ENCODE data around the gene PRKCB.
"Not testable (repeated sequence)": the region's sequence is repeated elsewhere in the genome, so short reads cannot be mapped to it uniquely, and the experiment has no call there.

PRKCB gene

GRCh38 chr16:24010440-24011089 is 174.8 kb downstream of the PRKCB start:
- peak; percentile 88 for DNase-seq

- no peak for DNase-seq
Observed at GRCh38 chr16:24011237-24011636, 175.5 kb downstream of the PRKCB start.

DNA sequence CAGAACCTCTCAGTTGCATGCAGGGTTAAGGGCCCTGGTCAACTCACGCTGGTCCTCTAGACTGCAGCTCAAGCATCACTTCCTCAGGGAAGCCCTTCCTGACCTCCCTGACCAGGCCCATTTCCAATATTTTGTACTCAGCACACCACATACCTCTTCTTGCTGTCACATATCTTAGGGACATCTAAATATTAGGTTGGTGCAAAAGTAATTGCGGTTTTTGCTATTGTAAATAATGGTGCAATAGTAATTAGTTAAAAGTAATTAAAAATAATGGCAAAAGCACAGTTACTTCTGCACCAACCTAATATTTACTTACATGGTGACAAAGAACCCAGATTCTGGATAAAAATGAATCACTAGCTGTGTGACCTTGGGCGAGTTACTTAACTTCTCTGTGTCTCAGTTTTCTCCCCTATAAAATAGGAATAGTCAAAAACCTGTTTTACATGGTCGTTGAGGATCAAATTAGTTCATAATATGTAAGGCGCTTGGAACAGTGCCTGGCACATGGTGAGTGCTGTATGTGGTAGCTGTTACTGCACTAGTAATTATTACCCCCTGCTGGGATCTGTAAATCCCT is 177.4 kb downstream of the PRKCB start:
- no peak for DNase-seq

DNA sequence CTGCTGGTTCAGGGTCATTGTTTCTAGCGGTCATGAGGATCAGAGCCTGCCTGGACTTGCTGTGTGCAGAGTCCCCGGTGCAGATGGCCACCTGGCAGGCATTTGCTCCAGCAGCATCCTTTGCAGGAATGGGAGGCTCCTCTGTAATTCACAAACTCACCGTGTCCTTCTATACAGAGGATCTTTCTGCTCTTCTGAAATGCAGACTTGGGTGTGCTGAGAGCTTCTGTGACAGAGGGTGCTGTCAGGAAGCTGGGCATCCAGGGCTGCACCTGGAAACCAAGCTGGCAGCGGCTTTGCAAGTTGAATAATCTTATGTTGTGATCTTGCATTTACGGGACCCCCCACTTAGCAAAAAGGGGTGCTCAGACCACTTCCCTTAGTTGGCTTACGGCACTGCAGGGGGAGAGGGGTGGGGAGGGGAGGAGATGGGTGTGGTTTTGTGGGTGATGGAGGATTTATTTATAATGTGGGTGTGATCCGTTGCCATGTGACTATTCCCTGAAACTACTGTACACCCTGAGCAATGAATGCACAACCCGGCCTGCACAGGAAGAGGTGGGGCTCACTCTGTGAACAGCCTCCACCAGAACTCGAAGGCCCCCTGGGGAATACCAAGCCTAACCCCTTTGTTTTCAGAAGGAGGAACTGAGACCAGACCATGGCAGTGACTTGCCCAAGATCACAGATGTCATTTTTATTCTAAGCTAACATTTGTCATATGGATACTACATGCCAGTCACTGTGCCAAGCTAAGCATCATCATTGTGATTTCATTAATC is 178.3 kb downstream of the PRKCB start:
- DNase-seq, result peak; percentile 56

- DNase-seq, result not testable (repeated sequence)
Observed at GRCh38 chr16:24014955-24015354, 179.2 kb downstream of the PRKCB start.

DNA sequence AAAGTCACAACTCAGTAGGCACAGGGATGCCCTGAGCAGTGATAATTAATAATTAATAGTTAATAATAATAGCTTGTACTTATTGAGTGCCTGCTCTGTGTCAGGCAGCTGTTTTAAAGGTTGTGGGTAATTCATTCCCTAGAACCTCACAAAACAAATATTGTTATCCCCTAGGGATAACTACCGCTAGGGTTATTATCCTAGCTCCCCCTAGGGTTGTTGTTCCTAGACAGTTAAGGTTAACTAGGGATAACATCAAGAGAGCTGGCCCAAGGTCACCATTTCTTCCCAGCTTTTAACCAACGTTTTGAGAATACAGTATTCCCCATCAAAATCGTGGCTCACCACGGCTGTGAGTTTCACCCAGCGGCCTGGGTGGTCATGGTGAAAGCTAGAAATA is 180.1 kb downstream of the PRKCB start:
- no peak for DNase-seq

DNA sequence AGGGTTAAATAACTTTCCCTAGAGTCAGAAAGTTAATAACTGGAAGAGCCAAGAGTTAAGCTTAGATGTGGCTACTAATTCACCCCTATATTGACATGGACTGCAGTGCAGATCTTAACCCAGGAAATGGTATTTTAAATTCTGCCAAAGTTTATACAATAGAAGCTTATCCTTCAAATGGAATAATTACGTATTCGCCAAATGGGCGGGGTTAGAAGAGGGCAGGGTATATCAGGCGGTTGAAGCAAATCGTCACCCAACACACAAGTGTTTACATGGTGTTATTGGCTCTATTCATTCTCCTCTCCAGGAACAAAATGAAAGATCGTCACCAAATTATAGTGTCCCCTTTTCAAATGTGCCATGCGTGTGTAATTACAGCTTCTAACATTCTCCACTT is 182.7 kb downstream of the PRKCB start:
- no peak for DNase-seq

DNA sequence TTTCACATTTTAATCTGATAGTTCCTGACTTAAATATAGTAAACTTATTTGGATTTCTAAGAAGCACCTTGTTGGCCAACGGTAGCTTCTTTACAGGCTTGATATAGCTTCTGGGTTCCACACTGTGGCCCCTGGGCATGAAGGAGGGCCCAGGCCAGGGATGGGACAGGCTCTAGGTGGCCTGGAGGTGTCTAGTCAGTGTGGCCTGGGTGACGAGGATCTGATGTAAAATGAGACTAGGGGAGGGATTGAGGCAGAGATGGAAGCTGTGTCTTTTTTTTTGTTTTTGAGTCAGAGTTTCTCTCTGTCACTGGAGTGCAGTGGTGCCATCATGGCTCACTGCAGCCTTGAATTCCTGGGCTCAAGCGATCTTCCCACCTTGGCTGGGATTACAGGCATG is 187.0 kb downstream of the PRKCB start:
- DNase-seq, result no peak

GRCh38 chr16:24023621-24024020 is 187.8 kb downstream of the PRKCB start:
- no peak for DNase-seq

DNA sequence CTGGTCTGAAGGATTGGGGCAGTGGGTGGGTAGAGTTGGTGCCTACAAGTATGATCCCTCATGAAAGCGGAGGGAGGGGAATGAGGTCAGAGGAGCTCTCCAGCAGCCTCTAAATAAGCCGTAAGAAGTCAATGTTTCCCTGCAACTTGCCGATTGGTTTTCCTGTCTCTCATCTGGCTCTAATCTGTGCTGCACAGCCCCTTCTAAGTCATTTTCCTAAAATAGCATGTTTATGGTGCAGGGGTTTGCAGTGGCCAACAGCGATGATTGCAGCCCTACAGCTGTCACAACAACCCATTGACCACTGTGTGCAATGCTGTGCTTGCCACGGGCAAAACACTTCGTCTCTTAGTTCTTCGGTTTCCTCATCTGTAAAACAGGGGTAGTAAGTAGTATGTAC is 189.2 kb downstream of the PRKCB start:
- no peak for DNase-seq

- DNase-seq, result no peak
Observed at GRCh38 chr16:24027466-24027865, 191.7 kb downstream of the PRKCB start.

DNA sequence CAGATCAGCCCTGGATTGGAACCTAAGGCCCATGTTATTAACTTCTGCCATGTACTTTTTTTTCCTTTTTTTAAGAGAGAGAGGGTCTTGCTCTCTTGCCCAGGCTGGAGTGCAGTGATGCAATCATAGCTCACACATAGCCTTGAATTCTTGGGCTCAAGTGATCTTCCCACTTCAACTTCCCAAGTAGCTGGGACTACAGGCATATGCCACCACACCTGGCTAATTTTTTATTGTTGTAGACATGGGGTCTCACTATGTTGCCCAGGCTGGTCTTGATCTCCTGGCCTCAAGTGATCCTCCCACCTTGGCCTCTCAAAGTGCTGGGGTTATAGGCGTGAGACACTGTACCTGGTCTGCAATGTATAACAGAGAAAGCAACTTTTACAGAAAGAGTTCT is 194.1 kb downstream of the PRKCB start:
- not testable (repeated sequence) for DNase-seq

DNA sequence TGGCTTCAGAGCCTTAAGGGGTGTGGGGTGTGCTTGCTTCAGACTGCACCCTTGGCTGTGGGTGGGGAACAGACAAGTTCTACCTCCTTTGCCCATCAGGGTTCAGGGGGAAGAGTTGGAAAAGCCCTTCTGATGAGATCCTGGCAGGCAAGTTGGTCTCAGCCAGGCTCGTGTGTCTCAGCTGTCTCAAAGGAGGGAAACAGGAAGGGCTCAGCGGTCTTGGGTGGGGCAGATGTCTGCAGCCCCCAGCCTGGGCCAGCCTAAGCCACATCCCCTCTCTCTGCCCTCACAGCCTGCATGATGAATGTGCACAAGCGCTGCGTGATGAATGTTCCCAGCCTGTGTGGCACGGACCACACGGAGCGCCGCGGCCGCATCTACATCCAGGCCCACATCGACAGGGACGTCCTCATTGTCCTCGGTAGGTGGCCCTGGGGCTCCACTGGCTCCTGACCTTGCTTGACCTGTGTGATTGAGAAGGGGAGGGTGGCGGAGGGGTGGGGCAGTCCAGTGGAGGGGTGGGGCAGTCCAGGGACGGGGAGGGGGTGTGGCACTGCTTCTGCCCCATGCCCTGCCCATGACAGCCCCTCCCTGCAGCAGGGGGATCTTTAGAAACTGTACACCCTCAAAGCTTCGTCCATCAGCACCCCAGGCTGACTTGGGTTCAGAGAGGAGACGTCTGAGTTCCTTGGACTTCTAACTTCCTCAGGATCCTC is 199.5 kb downstream of the PRKCB start:
- no peak for DNase-seq

DNA sequence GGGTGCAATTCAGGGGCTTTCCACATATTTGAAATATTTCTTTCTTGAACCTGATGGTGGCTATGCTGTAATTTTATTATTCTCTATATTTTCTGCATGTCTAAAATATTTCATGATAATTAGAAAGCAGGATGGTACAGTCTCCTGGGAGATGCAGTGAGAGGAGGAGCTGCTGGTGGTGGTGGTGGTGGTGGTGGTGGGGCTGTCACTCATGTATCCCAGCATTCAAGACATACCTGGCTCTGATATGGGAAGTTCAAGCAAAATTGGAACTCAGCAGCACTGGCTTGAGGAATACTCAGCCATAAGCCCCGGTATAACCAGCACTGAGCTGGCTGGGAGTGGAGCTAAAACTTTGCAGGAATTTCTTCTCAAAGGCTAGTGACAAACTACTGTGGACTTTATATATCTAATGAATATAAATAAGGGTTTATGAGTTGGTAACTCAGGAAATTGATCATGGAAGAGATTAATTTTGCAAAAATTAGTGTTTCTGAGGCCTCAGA is 200.3 kb downstream of the PRKCB start:
- DNase-seq, result no peak

DNA sequence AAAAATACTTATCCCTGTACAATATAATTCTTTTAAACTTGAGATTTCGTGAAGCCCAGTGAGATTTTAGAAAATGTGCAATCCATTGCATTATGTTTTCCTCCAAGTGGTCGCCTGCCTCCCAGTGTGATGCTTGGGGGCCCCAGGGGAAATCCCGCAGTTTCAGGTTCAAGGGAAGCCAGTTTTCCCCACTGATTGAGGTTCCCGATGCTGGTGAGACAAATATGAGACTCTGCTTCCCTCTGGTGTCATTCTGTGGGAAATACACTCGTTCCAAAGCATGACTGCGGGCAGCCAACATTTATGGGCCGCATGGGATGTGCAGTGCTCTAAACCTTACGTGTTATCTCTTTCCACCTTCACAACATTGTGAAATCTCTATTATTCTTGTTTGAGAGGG is 200.8 kb downstream of the PRKCB start:
- peak; percentile 36 for DNase-seq

GRCh38 chr16:24037335-24037734 is 201.6 kb downstream of the PRKCB start:
- DNase-seq, result no peak

DNA sequence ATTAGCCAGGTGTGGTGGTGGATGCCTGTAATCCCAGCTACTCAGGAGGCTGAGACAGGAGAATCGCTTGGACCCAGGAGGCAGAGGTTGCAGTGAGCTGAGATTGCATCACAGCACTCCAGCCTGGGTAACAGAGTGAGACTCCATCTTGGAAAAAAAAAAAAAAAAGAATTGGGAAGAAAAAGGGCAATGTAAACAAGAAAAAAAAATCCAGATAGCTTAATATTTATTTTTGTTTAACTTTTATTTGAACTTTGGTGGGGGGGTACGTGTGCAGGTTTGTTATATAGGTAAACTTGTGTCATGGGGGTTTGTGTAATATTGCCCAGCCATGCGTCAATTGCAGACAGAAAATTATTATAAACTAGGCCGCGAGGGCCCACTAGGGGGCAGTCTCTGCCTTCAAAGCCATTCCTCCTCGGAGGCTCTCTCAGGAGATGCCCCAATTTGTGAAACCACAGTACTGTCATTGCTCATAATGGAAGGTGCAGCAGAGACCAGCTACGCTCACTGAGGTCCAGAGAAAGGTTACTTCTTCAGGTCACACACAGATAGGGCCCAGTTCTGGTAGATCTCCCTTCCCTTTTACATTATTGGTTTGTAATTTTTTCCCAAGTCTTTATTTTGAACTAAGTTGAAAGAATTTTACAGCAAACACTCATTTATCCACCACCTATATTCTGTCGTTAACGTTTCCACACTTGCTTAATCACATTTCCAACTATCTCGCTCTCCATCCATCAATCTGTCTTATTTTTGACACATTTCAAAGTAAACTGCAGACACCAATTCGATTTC is 206.2 kb downstream of the PRKCB start:
- peak; percentile 90 for DNase-seq

GRCh38 chr16:24044467-24044866 is 208.7 kb downstream of the PRKCB start:
- DNase-seq, result no peak

GRCh38 chr16:24045641-24046040 is 209.9 kb downstream of the PRKCB start:
- no peak for DNase-seq

DNA sequence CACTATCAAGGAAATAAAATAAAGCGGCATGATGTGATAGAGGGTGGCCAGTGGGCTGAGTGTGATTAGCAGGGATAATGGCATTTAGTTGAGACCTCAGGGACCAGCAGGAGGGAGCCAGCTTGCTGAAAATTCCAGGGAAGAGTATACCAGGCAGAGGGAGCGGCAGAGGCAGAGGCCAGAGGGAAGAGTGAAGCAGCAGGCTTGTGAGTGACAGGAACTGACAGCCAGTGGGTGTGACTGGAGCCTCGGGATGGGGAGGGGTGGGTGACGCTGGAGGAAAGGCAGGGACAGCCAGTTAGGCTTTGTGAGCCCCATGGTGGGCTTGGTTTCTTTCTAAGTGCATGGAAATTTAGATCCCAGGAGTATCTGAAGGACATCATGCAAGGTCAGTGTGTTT is 210.7 kb downstream of the PRKCB start:
- DNase-seq, result no peak

DNA sequence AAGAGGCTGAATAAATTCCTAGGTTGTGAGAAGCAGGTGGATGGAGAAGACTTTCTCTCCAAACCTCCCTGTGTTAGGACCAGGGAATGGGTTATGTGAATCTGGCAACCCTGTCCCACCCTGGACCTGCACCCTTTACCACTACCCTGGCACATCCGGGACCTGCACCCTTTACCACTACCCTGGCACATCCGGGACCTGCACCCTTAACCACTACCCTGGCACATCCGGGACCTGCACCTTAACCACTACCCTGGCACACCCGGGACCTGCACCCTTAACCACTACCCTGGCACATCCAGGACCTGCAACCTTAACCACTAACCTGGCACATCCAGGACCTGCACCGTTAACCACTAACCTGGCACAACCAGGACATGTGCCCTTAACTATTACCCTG is 213.3 kb downstream of the PRKCB start:
- DNase-seq, result no peak

GRCh38 chr16:24051125-24051524 is 215.3 kb downstream of the PRKCB start:
- DNase-seq, result no peak
